Astrocyte of the spinal cord (primary cell): ENCODE measurements around the gene ASPDH.

Experiments
- DNase-seq: peaks from one replicate; pipeline ENCODE4 v3.0.0; 2011; ENCODE audit warnings: low read depth, low spot score
- H3K4me3 ChIP-seq: 2 replicates; pipeline ENCODE4 v1.5.1; 2011; ENCODE audit warnings: low read depth, mild to moderate bottlenecking, low read length, moderate library complexity
- CTCF ChIP-seq: IDR thresholded peaks from 2 replicates; pipeline ENCODE4 v1.5.1; 2012; ENCODE audit warnings: low read depth, mild to moderate bottlenecking, low read length, inconsistent platforms
- in situ Hi-C: cut with HindIII; loops from 2 replicates; pipeline ENCODE4 v1.10.0; 2017; ENCODE audit warnings: low sequenced_read_pairs

Gene ASPDH

DNA sequence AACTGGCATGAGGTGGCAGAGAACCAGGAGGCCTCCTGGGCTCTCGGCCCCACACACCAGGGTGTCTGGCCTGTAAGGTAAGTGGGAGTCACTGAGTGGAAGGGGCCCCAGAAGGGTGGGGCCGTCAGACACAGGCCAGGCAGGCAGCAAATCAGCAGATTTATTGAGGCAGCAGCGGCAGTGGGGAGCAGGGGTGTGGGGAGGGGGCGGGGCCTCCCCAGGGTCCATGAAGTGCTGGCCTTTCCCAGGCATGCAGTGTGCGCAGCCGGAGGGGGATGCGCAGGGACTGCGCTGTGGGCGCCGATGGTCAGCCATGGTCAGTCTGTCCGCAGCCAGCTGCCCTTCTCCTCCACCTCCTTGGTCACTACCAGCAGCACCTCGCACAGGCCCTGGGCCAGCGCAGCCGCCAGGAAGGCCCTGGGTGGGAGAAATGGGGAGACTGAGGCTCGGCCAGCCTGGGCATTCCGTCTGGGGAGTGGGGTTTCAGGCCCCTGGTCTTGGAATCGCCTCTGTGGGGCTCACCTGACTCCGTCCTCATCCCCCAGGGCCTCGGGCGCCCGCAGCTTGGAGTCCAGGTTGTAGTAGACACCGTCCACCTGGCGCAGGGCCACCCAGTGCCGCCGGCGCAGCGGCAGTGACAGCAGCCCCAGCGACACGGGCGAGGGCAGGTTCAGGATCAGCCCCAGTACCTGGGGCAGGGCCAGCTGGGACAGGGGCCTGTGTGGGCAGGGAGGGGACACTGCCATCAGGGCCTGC lies 7.7 kb downstream of the ASPDH start:
- in situ Hi-C loops = no loop called here
- DNase-seq = no peak
- no peak for TF ChIP-seq CTCF
- no peak overlapping the region for H3K4me3 ChIP-seq

DNA sequence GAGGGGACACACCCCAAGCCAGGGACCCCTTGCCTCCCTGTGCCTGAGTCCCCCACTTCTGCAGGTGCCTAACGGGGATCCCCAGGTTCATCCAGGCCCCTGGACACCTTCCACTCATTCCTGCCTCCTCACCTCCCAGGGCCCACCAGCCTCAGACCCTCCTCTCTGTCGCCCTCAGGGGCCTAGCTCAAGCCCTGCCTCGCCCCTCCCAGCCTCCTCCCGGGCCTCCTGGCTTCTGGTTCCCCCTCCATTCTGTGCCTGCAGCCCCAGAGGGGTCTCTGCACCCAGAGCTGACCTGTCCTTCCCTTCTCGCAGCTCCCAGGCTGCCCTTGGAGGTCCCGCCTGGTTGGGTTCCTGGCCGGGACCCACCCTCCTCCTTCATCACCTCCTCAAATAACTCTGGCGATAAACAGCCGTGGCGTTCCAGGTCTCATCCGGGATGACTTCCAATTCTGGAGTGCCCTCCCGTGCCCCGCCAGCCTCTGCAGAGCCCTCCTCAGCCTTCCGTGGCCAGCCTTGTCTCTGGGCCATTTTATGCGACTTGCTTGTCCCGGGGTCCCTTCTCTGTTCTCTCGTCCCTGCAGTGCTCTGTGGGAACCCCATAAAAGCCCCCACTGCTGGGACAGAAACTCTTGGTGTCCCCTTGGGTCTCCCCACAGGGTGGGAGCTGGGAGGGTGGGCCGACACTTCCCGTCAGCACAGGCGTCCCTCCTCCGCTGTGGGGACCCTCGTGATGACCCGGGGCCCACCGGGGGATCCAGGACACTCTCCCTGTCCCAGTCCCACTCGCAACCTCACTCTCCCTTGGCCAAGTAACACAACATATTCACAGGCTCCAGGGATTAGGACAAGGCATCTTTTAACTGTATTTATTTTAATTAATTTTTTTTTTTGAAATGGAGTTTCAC lies 11.9 kb downstream of the ASPDH start:
- TF ChIP-seq CTCF = no peak
- no peak for DNase-seq
- in situ Hi-C loops = no loop called here

GRCh38 chr19:50501186-50501567 lies 12.5 kb downstream of the ASPDH start:
- H3K4me3 ChIP-seq = no peak overlapping the region
- TF ChIP-seq CTCF = no peak
- in situ Hi-C loops = no loop called here
- DNase-seq = no peak

More for the DNA sequence above, 11.9 kb downstream of the ASPDH start:
- no peak overlapping the region for H3K4me3 ChIP-seq

DNA sequence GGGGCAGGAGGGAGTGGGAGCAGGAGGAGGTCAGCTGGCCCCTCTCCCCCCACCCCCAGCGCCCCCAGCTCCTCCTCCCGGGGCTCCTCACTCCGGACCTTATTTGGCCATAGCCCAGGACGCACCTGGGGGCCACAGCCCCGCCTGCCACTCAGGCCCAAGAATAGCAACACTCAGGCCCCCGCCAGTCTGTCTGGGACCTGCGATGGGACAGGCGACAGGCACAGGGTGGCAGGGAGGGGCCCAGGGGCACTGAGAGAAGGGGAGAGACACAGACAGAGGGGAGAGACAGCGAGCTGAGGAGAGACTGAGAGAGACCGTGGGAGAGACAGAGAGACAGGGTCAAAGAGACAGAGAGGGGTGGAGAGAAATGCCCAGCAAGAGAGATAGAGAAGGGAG lies 13.0 kb downstream of the ASPDH start:
- in situ Hi-C loops = no loop called here

DNA sequence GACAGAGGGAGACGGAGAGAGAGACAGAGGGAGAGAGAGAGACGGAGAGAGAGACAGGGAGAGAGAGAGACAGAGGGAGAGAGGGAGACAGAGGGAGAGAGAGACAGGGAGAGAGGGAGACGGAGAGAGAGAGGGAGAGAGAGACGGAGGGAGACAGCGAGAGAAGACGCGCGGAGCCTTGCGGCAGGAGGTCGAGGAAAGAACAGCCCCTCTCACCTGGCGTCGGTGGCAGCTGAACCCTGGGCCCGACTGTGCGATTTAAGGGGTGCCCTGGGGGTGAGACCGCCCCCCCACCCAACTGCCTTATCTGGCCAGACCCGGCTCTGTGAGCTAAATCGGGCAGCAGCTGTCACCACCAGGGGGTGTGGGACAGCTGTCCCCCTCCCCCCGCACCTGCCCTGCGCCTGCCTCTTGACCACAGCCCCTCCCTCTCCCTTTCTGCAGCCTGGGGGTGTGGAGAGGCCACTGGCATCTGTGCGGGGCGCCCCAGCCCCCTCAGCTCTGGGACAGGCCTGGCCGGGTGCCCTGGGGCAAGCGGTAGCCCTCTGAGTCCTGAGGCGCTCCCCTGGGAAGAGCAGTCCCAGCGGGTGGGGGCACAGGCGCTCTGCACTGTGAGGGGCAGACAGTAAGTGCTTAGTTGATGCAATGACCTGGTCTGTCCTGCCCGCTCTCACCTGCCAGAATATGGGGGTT lies 13.5 kb downstream of the ASPDH start:
- no peak overlapping the region for H3K4me3 ChIP-seq
- DNase-seq = no peak

More for the DNA sequence above, 13.0 kb downstream of the ASPDH start:
- no peak for DNase-seq
- TF ChIP-seq CTCF = no peak
- H3K4me3 ChIP-seq = no peak overlapping the region

More for the DNA sequence above, 13.5 kb downstream of the ASPDH start:
- TF ChIP-seq CTCF = peak; percentile 24
- in situ Hi-C loops = no loop called here
